ENCODE measurements around the gene COL6A1.

Gene COL6A1

GRCh38 chr21:45935628-45936027, 45.9 kb upstream of the COL6A1 start:
- Histone ChIP-seq H3K4me3 (no peak overlapping the region), H3K27me3 (no peaks in the 10 kb centered on the region), H3K27ac (no peak overlapping the region), H3K9me3 (peaks cover 0 to 21% (median 16%) of the 10 kb centered on the region in 3 donors), H3K4me1 (no peaks in the 10 kb centered on the region), H3K36me3 (peaks cover 0 to 7% (median 0%) of the 10 kb centered on the region in 3 donors)
- intact Hi-C loops (cut with DNase I; ENCODE audit: low total_unique reads) = no loop called here
- no peak for TF ChIP-seq CTCF (IDR thresholded peaks at IDR 0.05)
- DNase-seq = no peak

GRCh38 chr21:45937721-45938452, 43.7 kb upstream of the COL6A1 start:
- H3K27ac ChIP-seq = no peak overlapping the region
- no peak for TF ChIP-seq CTCF (IDR thresholded peaks at IDR 0.05)

GRCh38 chr21:45938453-45938755, 43.2 kb upstream of the COL6A1 start:
- peaks cover 0 to 21% (median 16%) of the 10 kb centered on the region in 3 donors for H3K9me3 ChIP-seq
- H3K27ac ChIP-seq = no peak overlapping the region
- TF ChIP-seq CTCF (IDR thresholded peaks at IDR 0.05) = no peak
- peaks cover 0 to 7% (median 0%) of the 10 kb centered on the region in 3 donors for H3K36me3 ChIP-seq
- no peak for DNase-seq
- H3K4me3 ChIP-seq = no peak overlapping the region
- intact Hi-C loops (cut with DNase I; ENCODE audit: low total_unique reads) = no loop called here
- H3K27me3 ChIP-seq = no peaks in the 10 kb centered on the region
- no peaks in the 10 kb centered on the region for H3K4me1 ChIP-seq

More at GRCh38 chr21:45937721-45938452, 43.7 kb upstream of the COL6A1 start:
- Histone ChIP-seq H3K36me3 (peaks cover 0 to 7% (median 0%) of the 10 kb centered on the region in 3 donors), H3K27me3 (no peaks in the 10 kb centered on the region), H3K9me3 (peaks cover 0 to 21% (median 16%) of the 10 kb centered on the region in 3 donors), H3K4me1 (no peaks in the 10 kb centered on the region), H3K4me3 (no peak overlapping the region)
- no peak for DNase-seq
- intact Hi-C loops (cut with DNase I; ENCODE audit: low total_unique reads) = no loop called here

GRCh38 chr21:45938811-45939520, 42.6 kb upstream of the COL6A1 start:
- Histone ChIP-seq H3K9me3 (peaks cover 0 to 21% (median 16%) of the 10 kb centered on the region in 3 donors), H3K27me3 (no peaks in the 10 kb centered on the region), H3K27ac (no peak overlapping the region), H3K4me1 (no peaks in the 10 kb centered on the region), H3K4me3 (no peak overlapping the region), H3K36me3 (peaks cover 0 to 7% (median 0%) of the 10 kb centered on the region in 3 donors)
- no peak for DNase-seq
- intact Hi-C loops (cut with DNase I; ENCODE audit: low total_unique reads) = no loop called here
- no peak for TF ChIP-seq CTCF (IDR thresholded peaks at IDR 0.05)

GRCh38 chr21:45939521-45940045, 42.0 kb upstream of the COL6A1 start:
- peaks cover 0 to 21% (median 15%) of the 10 kb centered on the region in 3 donors for H3K9me3 ChIP-seq
- no peaks in the 10 kb centered on the region for H3K4me1 ChIP-seq
- no peak for DNase-seq
- no peak overlapping the region for H3K4me3 ChIP-seq
- no peak for TF ChIP-seq CTCF (IDR thresholded peaks at IDR 0.05)
- H3K27me3 ChIP-seq = no peaks in the 10 kb centered on the region
- peaks cover 0 to 7% (median 0%) of the 10 kb centered on the region in 3 donors for H3K36me3 ChIP-seq
- no peak overlapping the region for H3K27ac ChIP-seq
- intact Hi-C loops (cut with DNase I; ENCODE audit: low total_unique reads) = no loop called here

Measured in tibial artery (tissue), 4 donors.